HEK293 (cell line): ENCODE results near the gene VOPP1.

Experiments used
- CTCF ChIA-PET: fragments of 350-600 bp; formaldehyde crosslinking; extraction: SDS; loops from one replicate; lab custom pipeline; 2021; ENCODE audit warnings: antibody characterized with exemption; lab: Yijun Ruan, JAX
- POLR2A ChIA-PET: fragments of 300-600 bp; formaldehyde crosslinking; extraction: SDS; loops from one replicate; lab custom pipeline; 2020; ENCODE audit warnings: antibody characterized with exemption, inconsistent platforms; lab: Yijun Ruan, JAX
- H3K27ac ChIP-seq: fragments of 200-500 bp; sonication (Bioruptor generic); 2 replicates; pipeline ENCODE4 v1.5.1; 2014; ENCODE audit warnings: low read depth, low read length, control low read depth, inconsistent platforms; ENCODE audit errors: extremely low read depth
- H3K36me3 ChIP-seq, 2 experiments: fragments of 200-500 bp in 1 of 2; sonication (Bioruptor generic) in 1 of 2; 1 replicate in 1 of 2; 2 replicates in 1 of 2; pipeline ENCODE4 v1.5.1; 2014 to 2017; ENCODE audit warnings: inconsistent platforms in 2 of 2, low read length in 2 of 2; ENCODE audit not compliant: control insufficient read depth in 2 of 2, insufficient read depth in 1 of 2
- H3K4me1 ChIP-seq: fragments of 200-500 bp; sonication (Bioruptor generic); 2 replicates; pipeline ENCODE4 v1.5.1; 2014; ENCODE audit warnings: mild to moderate bottlenecking, low read length, inconsistent platforms; ENCODE audit not compliant: control insufficient read depth, insufficient read depth
- H3K4me3 ChIP-seq: 2 replicates; pipeline ENCODE4 v1.5.1; 2011; ENCODE audit warnings: low read depth, mild to moderate bottlenecking, control low read depth, low read length, moderate library complexity
- H3K9me3 ChIP-seq: fragments of 200-500 bp; sonication (Bioruptor generic); 2 replicates; pipeline ENCODE4 v1.5.1; 2014; ENCODE audit warnings: low read depth, low read length, inconsistent platforms; ENCODE audit not compliant: control insufficient read depth, insufficient read depth
- KLF16 ChIP-seq: fragments of 450-650 bp; formaldehyde crosslinking; IDR thresholded peaks from 2 replicates; pipeline ENCODE4 v1.5.1; 2017; ENCODE audit warnings: missing biosample characterization, missing genetic modification characterization
- KLF7 ChIP-seq: fragments of 450-650 bp; formaldehyde crosslinking; IDR thresholded peaks from 2 replicates; pipeline ENCODE4 v1.5.1; 2016; ENCODE audit warnings: missing biosample characterization, missing genetic modification characterization, borderline replicate concordance
- ZBTB1 ChIP-seq: fragments of 450-650 bp; formaldehyde crosslinking; IDR thresholded peaks from 2 replicates; pipeline ENCODE4 v1.5.1; 2016; ENCODE audit warnings: missing biosample characterization, missing genetic modification characterization
- ZBTB20 ChIP-seq: fragments of 450-650 bp; formaldehyde crosslinking; IDR thresholded peaks from 2 replicates; pipeline ENCODE4 v1.5.1; 2016; ENCODE audit warnings: missing biosample characterization, missing genetic modification characterization
- ZBTB8A ChIP-seq: fragments of 450-650 bp; formaldehyde crosslinking; IDR thresholded peaks from 2 replicates; pipeline ENCODE4 v1.5.1; 2016; ENCODE audit warnings: missing biosample characterization, missing genetic modification characterization
- ZIC2 ChIP-seq: fragments of 450-650 bp; formaldehyde crosslinking; IDR thresholded peaks from 2 replicates; pipeline ENCODE4 v1.5.1; 2016; ENCODE audit warnings: missing biosample characterization, missing genetic modification characterization
- ZNF202 ChIP-seq: fragments of 450-650 bp; formaldehyde crosslinking; IDR thresholded peaks from 2 replicates; pipeline ENCODE4 v1.5.1; 2016; ENCODE audit warnings: missing biosample characterization, missing genetic modification characterization, borderline replicate concordance
- ZNF211 ChIP-seq: fragments of 450-650 bp; formaldehyde crosslinking; IDR thresholded peaks from 2 replicates; pipeline ENCODE4 v1.5.1; 2016; ENCODE audit warnings: low read depth, missing biosample characterization, missing genetic modification characterization
- ZNF404 ChIP-seq: fragments of 450-650 bp; formaldehyde crosslinking; IDR thresholded peaks from 2 replicates; pipeline ENCODE4 v1.5.1; 2017; ENCODE audit warnings: missing biosample characterization, missing genetic modification characterization
- ZNF510 ChIP-seq: fragments of 450-650 bp; formaldehyde crosslinking; IDR thresholded peaks from 2 replicates; pipeline ENCODE4 v1.5.1; 2018; ENCODE audit warnings: mild to moderate bottlenecking, missing genetic modification characterization, missing biosample characterization; ENCODE audit not compliant: insufficient replicate concordance
- ZNF623 ChIP-seq: fragments of 450-650 bp; formaldehyde crosslinking; IDR thresholded peaks from 2 replicates; pipeline ENCODE4 v1.5.1; 2016; ENCODE audit warnings: missing biosample characterization, missing genetic modification characterization
- TF ChIP-seq, protein P1 (sequence below): fragments of 450-650 bp; formaldehyde crosslinking; IDR thresholded peaks from 2 replicates; pipeline ENCODE4 v1.5.1; 2016; ENCODE audit warnings: missing biosample characterization, missing genetic modification characterization
- TF ChIP-seq, protein P2 (sequence below): fragments of 450-650 bp; formaldehyde crosslinking; conservative IDR thresholded peaks from 2 replicates; pipeline ENCODE4 v1.5.1; 2016; ENCODE audit warnings: low read depth, missing biosample characterization, missing genetic modification characterization
- TF ChIP-seq, protein P3 (sequence below): fragments of 450-650 bp; formaldehyde crosslinking; IDR thresholded peaks from 2 replicates; pipeline ENCODE4 v1.5.1; 2016; ENCODE audit warnings: missing biosample characterization, missing genetic modification characterization

The VOPP1 gene

DNA sequence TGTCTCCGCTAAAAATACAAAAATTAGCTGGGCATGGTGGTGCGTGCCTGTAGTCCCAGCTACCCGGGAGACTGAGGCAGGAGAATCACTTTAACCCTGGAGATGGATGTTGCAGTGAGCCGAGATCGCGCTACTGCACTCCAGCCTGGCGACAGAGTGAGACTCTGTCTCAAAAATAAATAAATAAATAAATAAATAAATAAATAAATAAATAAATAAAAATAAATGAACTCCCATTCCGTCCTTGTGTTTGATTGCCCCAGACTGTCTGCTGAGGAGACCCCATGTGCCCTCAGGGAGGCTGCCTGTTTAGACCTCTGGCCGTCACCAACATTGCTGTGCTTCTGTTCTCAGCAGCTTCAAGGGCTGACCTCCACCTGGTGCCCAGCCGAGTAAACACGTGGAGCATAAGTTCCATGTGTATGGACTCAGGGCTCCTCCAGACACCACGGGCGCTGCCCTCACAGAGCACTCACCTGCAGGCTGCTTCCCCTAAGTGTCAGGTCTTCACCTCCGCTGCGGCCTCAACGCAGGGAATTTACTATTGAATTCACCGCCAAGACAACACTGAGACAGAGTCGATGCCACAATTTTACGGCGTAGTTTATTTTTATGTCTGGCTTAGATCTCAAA is 32.0 kb downstream of the VOPP1 start (continued):
- no peak for TF ChIP-seq ZBTB20 (tag by site-specific recombination)
- no peak for TF ChIP-seq KLF16
- no peak for TF ChIP-seq ZBTB1 (tag by site-specific recombination)
- TF ChIP-seq ZNF202 (tag by site-specific recombination): no peak
- no peak for TF ChIP-seq KLF7
- 0 out of 2 replicates have a peak, but pooled peaks have one; percentile 29 for TF ChIP-seq ZBTB8A (tag by site-specific recombination)
- TF ChIP-seq, protein P1, sequence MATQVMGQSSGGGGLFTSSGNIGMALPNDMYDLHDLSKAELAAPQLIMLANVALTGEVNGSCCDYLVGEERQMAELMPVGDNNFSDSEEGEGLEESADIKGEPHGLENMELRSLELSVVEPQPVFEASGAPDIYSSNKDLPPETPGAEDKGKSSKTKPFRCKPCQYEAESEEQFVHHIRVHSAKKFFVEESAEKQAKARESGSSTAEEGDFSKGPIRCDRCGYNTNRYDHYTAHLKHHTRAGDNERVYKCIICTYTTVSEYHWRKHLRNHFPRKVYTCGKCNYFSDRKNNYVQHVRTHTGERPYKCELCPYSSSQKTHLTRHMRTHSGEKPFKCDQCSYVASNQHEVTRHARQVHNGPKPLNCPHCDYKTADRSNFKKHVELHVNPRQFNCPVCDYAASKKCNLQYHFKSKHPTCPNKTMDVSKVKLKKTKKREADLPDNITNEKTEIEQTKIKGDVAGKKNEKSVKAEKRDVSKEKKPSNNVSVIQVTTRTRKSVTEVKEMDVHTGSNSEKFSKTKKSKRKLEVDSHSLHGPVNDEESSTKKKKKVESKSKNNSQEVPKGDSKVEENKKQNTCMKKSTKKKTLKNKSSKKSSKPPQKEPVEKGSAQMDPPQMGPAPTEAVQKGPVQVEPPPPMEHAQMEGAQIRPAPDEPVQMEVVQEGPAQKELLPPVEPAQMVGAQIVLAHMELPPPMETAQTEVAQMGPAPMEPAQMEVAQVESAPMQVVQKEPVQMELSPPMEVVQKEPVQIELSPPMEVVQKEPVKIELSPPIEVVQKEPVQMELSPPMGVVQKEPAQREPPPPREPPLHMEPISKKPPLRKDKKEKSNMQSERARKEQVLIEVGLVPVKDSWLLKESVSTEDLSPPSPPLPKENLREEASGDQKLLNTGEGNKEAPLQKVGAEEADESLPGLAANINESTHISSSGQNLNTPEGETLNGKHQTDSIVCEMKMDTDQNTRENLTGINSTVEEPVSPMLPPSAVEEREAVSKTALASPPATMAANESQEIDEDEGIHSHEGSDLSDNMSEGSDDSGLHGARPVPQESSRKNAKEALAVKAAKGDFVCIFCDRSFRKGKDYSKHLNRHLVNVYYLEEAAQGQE (tag by site-specific recombination): no peak
- TF ChIP-seq, protein P2, sequence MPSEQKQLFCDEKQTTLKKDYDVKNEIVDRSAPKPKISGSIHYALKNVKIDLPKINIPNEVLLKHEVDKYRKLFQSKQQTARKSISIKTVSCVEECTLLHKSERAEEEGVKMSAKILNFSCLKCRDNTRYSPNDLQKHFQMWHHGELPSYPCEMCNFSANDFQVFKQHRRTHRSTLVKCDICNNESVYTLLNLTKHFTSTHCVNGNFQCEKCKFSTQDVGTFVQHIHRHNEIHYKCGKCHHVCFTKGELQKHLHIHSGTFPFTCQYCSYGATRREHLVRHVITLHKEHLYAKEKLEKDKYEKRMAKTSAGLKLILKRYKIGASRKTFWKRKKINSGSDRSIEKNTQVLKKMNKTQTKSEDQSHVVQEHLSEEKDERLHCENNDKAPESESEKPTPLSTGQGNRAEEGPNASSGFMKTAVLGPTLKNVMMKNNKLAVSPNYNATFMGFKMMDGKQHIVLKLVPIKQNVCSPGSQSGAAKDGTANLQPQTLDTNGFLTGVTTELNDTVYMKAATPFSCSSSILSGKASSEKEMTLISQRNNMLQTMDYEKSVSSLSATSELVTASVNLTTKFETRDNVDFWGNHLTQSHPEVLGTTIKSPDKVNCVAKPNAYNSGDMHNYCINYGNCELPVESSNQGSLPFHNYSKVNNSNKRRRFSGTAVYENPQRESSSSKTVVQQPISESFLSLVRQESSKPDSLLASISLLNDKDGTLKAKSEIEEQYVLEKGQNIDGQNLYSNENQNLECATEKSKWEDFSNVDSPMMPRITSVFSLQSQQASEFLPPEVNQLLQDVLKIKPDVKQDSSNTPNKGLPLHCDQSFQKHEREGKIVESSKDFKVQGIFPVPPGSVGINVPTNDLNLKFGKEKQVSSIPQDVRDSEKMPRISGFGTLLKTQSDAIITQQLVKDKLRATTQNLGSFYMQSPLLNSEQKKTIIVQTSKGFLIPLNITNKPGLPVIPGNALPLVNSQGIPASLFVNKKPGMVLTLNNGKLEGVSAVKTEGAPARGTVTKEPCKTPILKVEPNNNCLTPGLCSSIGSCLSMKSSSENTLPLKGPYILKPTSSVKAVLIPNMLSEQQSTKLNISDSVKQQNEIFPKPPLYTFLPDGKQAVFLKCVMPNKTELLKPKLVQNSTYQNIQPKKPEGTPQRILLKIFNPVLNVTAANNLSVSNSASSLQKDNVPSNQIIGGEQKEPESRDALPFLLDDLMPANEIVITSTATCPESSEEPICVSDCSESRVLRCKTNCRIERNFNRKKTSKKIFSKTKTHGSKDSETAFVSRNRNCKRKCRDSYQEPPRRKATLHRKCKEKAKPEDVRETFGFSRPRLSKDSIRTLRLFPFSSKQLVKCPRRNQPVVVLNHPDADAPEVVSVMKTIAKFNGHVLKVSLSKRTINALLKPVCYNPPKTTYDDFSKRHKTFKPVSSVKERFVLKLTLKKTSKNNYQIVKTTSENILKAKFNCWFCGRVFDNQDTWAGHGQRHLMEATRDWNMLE (tag by site-specific recombination): peak; percentile 68; the same call in 1 of the 2 replicates
- no peak for TF ChIP-seq ZNF510 (tag by site-specific recombination)
- TF ChIP-seq, protein P3, sequence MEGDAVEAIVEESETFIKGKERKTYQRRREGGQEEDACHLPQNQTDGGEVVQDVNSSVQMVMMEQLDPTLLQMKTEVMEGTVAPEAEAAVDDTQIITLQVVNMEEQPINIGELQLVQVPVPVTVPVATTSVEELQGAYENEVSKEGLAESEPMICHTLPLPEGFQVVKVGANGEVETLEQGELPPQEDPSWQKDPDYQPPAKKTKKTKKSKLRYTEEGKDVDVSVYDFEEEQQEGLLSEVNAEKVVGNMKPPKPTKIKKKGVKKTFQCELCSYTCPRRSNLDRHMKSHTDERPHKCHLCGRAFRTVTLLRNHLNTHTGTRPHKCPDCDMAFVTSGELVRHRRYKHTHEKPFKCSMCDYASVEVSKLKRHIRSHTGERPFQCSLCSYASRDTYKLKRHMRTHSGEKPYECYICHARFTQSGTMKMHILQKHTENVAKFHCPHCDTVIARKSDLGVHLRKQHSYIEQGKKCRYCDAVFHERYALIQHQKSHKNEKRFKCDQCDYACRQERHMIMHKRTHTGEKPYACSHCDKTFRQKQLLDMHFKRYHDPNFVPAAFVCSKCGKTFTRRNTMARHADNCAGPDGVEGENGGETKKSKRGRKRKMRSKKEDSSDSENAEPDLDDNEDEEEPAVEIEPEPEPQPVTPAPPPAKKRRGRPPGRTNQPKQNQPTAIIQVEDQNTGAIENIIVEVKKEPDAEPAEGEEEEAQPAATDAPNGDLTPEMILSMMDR (tag by site-specific recombination): no peak
- TF ChIP-seq ZNF623 (tag by site-specific recombination): peak; percentile 19; the same call in 1 of the 2 replicates
- TF ChIP-seq ZNF211 (tag by site-specific recombination): no peak

DNA sequence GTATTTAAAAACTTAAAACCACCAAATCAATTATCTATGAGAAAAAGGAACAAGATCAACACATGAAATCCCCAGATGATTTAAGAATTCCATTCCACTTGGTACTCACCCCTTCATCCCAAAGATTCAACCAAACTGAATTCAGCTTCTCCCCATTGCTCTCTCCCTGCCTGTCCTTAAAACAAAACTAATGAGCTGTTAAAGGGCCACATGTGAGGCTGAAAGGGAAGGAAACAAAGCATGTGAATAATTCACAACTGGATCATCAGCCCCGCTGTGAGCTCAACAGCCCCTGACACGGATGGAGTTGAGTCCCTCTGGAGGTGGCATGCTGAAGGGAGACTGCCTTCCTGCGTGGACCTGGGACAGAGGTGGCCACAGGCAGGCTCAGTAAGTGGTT is 32.9 kb downstream of the VOPP1 start:
- Histone ChIP-seq H3K36me3 (no peaks in the 10 kb centered on the region), H3K4me3 (no peak overlapping the region), H3K27ac (no peak overlapping the region), H3K9me3 (no peaks in the 10 kb centered on the region), H3K4me1 (no peaks in the 10 kb centered on the region)
- CTCF ChIA-PET: interaction anchor here (0.5 kb wide), 1 partner anchor 289 kb away, joined by 3 read pairs; no protein-coding TSS in a partner anchor
- no peak for TF ChIP-seq ZNF404
- TF ChIP-seq ZIC2 (tag by site-specific recombination): peak; percentile 52
- POLR2A ChIA-PET: no interaction called here
